GM12872 (cell line): ENCODE results near the gene EDARADD.

Experiments used
- TF ChIP-seq, protein P1 (sequence below): IDR thresholded peaks from 3 replicates; pipeline ENCODE4 v1.5.1; 2011; ENCODE audit warnings: low read depth, mild to moderate bottlenecking, low read length, moderate library complexity; ENCODE audit not compliant: insufficient read depth

Gene EDARADD

DNA sequence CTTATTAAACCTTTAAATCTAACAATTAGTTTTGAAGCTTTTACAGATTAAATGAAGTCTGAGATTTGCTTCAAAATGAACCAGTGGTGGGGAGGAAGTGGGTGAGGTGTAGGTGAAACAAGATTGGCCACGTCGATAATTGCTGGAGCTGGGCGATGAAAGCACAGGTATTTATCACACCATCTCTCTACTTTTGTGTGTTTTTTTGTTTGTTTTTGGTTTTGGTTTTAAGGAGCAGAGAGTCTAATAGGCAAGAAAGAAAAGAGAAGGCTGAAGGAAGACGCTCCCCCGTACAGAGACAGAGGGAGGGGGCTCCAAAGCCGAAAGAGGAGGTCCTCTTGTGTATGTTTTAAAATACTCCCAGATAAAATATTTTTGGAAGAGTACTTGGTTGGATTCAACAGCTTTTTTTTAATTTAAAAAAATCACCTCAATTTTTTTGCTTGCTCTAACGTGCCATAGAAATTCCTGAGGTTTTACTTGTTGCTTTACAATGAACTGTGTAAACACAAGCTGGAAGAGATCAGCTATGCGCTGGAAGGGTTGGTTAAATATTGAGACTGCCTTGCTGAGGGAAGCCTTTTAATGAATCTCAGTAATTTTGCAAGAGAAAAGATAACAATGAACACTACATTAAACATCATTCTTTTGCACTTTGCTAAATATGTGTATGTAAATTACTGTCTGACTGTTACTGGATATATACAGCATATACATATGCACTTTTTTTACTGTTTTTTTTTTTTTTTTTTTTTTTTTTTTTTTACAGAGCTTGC, 123.0 kb downstream of the EDARADD start:
- TF ChIP-seq, protein P1, sequence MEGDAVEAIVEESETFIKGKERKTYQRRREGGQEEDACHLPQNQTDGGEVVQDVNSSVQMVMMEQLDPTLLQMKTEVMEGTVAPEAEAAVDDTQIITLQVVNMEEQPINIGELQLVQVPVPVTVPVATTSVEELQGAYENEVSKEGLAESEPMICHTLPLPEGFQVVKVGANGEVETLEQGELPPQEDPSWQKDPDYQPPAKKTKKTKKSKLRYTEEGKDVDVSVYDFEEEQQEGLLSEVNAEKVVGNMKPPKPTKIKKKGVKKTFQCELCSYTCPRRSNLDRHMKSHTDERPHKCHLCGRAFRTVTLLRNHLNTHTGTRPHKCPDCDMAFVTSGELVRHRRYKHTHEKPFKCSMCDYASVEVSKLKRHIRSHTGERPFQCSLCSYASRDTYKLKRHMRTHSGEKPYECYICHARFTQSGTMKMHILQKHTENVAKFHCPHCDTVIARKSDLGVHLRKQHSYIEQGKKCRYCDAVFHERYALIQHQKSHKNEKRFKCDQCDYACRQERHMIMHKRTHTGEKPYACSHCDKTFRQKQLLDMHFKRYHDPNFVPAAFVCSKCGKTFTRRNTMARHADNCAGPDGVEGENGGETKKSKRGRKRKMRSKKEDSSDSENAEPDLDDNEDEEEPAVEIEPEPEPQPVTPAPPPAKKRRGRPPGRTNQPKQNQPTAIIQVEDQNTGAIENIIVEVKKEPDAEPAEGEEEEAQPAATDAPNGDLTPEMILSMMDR, result no peak

DNA sequence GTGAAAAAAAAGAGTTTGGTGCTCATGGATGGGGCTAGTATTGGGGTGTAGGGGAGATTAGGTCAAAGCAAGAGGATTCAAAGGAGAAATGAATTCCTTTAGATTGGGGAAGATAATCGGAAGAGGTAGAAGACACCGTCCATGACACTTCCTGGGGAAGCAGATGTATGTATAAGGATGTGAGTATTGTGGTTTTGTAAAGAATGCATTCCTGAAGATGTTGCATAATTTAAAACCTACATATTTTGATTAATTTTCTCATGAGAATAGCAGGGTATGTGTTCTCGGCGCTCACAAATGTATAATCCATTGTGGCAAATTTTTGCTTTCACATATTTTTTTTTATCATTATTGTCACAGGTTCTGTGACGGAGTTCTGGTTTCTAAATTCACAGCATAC, 124.2 kb downstream of the EDARADD start:
- TF ChIP-seq, protein P1, result no peak

DNA sequence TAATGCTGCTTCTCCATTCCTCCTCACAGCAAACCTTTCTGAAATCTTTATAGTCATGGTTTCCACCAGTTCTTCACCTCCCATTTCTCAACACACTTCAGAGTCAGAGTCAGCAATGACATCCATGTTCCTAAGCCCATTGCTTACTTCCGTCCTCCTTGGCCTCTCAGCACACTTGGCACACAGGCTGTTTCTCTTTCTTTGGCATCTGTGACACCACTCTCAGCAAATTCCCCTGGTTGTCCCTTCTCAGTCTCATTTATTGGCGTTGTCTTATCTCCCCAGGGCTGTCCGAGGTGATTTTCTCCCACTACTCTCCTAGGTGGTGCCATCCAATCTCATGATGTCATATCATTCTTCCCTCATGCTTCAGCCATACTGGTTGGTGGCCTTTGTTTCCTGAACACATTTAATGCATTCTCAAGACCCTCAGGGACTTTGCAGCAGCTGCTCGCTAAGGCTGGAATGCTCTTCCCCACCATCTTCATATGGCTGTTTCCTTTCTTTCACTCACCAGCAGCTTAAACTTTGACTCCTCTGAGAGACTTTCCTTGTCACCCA, 126.4 kb downstream of the EDARADD start:
- TF ChIP-seq, protein P1, result no peak

DNA sequence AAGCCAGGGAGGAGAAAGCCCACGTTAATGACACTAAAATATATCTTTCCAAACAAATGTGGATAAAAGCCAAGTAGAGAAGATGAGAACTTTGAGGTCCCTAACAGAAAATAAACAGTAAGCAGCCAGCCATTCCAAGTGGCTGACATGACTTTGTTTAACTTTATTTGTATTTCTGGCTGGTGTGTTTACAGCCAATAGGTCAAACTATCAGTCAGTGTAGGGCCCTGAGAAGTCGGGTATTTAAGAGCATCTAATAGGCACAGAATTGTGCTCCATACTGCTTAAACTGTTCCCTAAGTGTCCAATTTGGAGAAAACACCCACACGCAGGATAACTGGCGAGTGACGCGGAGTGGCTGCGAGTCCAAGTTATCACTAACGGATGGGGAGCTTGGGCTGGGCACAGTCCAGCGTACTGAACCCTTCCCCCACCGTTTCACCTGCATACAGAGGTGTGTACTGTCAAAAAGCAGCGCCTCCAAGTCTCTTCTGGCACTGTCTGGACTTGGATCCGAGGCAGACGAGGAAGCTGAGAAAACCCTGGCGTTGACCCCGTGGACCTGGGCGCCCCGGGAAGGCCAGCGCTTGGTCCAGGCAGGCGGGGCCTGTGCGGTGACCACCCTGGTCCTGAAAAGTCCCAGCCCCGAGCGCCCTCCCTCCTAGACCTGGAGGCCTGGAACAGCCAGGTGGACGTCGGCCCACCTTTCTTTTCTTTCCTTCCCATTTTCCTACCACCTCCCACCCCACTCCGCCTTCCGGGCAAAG, 129.0 kb downstream of the EDARADD start:
- TF ChIP-seq, protein P1, result no peak

DNA sequence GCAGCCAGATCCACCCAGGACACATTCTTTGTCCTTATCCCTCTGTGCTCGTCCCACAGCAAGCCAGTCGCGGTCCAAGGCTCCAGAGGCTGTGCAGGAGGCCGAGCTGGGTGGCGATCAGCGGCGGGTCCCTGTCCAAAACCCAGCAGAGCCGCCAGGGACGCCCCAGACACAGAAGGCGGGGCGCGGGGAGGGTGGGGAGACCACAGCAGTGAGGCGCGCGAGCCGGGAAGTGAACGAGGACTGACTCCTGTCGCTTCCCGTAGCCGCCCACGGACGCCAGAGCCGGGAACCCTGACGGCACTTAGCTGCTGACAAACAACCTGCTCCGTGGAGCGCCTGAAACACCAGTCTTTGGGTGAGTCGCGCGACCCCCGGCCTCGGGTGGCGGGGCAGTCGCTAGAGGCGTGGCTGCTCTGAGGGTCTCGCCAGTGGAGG, 129.6 kb downstream of the EDARADD start, which contains the start of gene LGALS8:
LGALS8 (plus strand) TSS at position 279 of the 438 bp plus-strand sequence. CDS start 2,089 bp downstream, outside the sequence.
- TF ChIP-seq, protein P1, result no peak

DNA sequence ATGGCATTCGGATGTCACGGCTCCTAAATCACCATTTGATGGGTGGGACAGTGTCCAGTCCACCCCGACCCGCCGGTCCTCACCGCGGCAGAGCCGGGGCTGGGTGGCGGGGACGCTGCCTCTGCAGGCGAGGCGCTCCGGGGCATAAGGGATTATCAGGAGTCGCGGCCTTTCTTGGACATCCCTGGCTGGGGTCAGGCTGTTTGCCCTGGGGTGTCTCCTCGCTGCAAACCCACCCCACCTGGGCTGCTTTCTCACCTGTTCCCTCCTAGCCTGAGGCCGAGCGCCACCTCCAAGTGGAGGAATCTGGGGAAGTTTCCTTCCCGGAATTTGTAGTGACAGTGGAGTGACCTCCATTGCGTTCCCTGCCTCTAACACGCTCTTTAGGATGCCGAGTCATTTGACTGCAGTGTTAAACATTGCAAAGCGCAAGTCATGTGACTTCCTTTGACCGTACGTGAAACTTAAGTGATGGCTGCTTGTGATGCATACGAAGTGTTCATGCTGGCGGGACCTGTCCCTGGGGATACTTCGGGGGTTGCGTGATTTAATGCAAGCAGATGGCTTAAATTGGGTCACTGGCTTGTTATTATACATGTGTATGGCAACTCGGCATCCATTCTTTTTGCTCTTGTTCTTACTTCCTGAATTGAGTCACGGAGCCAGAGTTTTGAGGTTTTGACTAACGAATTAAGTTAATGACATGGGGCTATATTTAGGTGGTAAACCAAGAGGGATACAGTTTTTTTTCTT, 130.2 kb downstream of the EDARADD start:
- TF ChIP-seq, protein P1, result no peak

DNA sequence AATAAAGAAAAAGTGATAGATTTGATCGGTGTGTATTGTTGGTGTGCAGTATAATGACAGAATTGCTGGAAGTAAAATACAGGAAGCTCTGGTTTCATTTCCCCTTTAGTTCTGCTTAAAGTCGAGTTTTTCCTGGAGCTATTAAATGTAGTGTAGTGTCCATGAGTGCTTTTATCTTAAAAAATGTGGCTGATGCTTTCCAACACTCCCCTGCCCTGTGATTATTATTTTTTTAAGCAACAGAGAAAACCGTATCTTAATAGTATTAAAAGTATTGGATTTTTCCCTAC, 130.8 kb downstream of the EDARADD start:
- TF ChIP-seq, protein P1, result no peak
